ENCODE results near the gene TP53AIP1.

TP53AIP1 gene

GRCh38 chr11:128957202-128957482 is 14.5 kb upstream of the TP53AIP1 start:
- H3K4me3 ChIP-seq: no peak overlapping the region
- no peak overlapping the region for H3K27ac ChIP-seq
- TF ChIP-seq CTCF (IDR thresholded peaks at IDR 0.05): no peak
- no peak for DNase-seq (ENCODE audit: low spot score)

GRCh38 chr11:128956401-128957201 is 13.9 kb upstream of the TP53AIP1 start:
- TF ChIP-seq CTCF (IDR thresholded peaks at IDR 0.05): peak; percentile 51
- no peak overlapping the region for H3K27ac ChIP-seq
- DNase-seq (ENCODE audit: low spot score): no peak
- H3K4me3 ChIP-seq: no peak overlapping the region

GRCh38 chr11:128955636-128956035 is 13.0 kb upstream of the TP53AIP1 start:
- no peak for DNase-seq (ENCODE audit: low spot score)
- TF ChIP-seq CTCF (IDR thresholded peaks at IDR 0.05): no peak
- H3K27ac ChIP-seq: no peak overlapping the region

GRCh38 chr11:128953151-128953550 is 10.5 kb upstream of the TP53AIP1 start:
- no peak overlapping the region for H3K4me3 ChIP-seq
- no peak for DNase-seq (ENCODE audit: low spot score)
- no peak overlapping the region for H3K27ac ChIP-seq
- TF ChIP-seq CTCF (IDR thresholded peaks at IDR 0.05): no peak

More at GRCh38 chr11:128955636-128956035, 13.0 kb upstream of the TP53AIP1 start:
- H3K4me3 ChIP-seq: no peak overlapping the region

GRCh38 chr11:128949791-128950454 is 7.3 kb upstream of the TP53AIP1 start:
- no peak overlapping the region for H3K4me3 ChIP-seq
- TF ChIP-seq CTCF (IDR thresholded peaks at IDR 0.05): no peak
- H3K27ac ChIP-seq: no peak overlapping the region
- no peak for DNase-seq (ENCODE audit: low spot score)

GRCh38 chr11:128948583-128948982 is 5.9 kb upstream of the TP53AIP1 start:
- TF ChIP-seq CTCF (IDR thresholded peaks at IDR 0.05): no peak
- H3K27ac ChIP-seq: no peak overlapping the region
- H3K4me3 ChIP-seq: no peak overlapping the region
- DNase-seq (ENCODE audit: low spot score): no peak

GRCh38 chr11:128947773-128948172 is 5.1 kb upstream of the TP53AIP1 start:
- no peak overlapping the region for H3K4me3 ChIP-seq

More at GRCh38 chr11:128947773-128948172, 5.1 kb upstream of the TP53AIP1 start:
- DNase-seq (ENCODE audit: low spot score): no peak
- no peak for TF ChIP-seq CTCF (IDR thresholded peaks at IDR 0.05)
- no peak overlapping the region for H3K27ac ChIP-seq
